Activated naive CD4-positive, alpha-beta T cell treated with anti-CD3 and anti-CD28 coated beads, Interleukin-2, amount 50 U/mL, for 72 hours (primary cell): ENCODE measurements around the gene CDHR2. TPM values are rescaled to one million over a fixed set of nuclear protein-coding genes. Genes with fewer than 3 reads are reported as not detected.

Experiments used
- ATAC-seq, 2 donors: fragments of 150-1000 bp; cut with Tn5 transposase; 2 replicates each; pipeline ENCODE4 v1.10.0; 2021; ENCODE audit warnings: mild to moderate bottlenecking in 2 of 2, moderate library complexity in 2 of 2
- DNase-seq, 2 donors: peaks; one replicate each; pipeline ENCODE4 v3.0.0; 2021 to 2022; ENCODE audit warnings: low spot score in 2 of 2
- H3K27ac Mint-ChIP-seq, 2 donors: one replicate each; pipeline ENCODE4 v1.8.0; 2022; ENCODE audit warnings: mild to moderate bottlenecking in 2 of 2, mixed read lengths in 2 of 2
- H3K36me3 Mint-ChIP-seq, 2 donors: one replicate each; pipeline ENCODE4 v1.8.0; 2022; ENCODE audit warnings: mixed read lengths in 2 of 2
- H3K9me3 Mint-ChIP-seq, 2 donors: one replicate each; pipeline ENCODE4 v1.8.0; 2022; ENCODE audit warnings: mixed read lengths in 2 of 2
- total RNA-seq, 2 donors: library from RNA; stranded (reverse); gene quantifications; one replicate each; pipeline ENCODE4 v1.2.3, GENCODE V29; 2022

Gene CDHR2
- total RNA-seq, 2 donors from 2014 or later, result 0.05 to 0.54 TPM

- Mint-ChIP-seq H3K9me3 (no peaks in the 10 kb centered on the region), H3K27ac (no peak overlapping the region), H3K36me3 (peaks cover 0 to 14% of the 10 kb centered on the region in 2 donors)
- DNase-seq (no peak), ATAC-seq (no peak)
Measured at GRCh38 chr5:176524987-176525386, 24.2 kb upstream of the CDHR2 start.

GRCh38 chr5:176525677-176526076 is 23.5 kb upstream of the CDHR2 start:
- ATAC-seq (no peak), DNase-seq (no peak)
- Mint-ChIP-seq H3K9me3 (no peaks in the 10 kb centered on the region), H3K27ac (no peak overlapping the region), H3K36me3 (peaks cover 0 to 14% of the 10 kb centered on the region in 2 donors)

DNA sequence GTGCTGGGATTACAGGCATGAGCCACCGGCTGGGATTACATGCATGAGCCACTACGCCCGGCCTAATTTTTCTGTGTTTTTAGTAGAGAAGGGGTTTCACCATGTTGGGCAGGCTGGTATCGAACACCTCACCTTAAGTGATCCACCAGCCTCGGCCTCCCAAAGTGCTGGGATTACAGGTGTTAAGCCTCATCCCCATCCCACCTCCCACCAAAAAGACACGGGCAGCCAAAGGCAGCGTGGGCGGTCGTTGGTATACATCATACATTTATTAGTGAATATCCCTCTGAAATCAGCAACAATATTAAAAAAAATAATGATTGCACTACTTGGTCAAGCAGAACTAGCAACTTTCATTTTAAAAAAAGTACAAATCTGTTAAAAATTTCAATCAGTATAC is 22.7 kb upstream of the CDHR2 start:
- Mint-ChIP-seq H3K36me3 (peaks cover 5 to 14% of the 10 kb centered on the region in 2 donors), H3K9me3 (no peaks in the 10 kb centered on the region), H3K27ac (no peak overlapping the region)
- ATAC-seq, result no peak
- no peak for DNase-seq

- H3K27ac Mint-ChIP-seq, result no peak overlapping the region
Measured at GRCh38 chr5:176527246-176528222, 21.6 kb upstream of the CDHR2 start.

DNA sequence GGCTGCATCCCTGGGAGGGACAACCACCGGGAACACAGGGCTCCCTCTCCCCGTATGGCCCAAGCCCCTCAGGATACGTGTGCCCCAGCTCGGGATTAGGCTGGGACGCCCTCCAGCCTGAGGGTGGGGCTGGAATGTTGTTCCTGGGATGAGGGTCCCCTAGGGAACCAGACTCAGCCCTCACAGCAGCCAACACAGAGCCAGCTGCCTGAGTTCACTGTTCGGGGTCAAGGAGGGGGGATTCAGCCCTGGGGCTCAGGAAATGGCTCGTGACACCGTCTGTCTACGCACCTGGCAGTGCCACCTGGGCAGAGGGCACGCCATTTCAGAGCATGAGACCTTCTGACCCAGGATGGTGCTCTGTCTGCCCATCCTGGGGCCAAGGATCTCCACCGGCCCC is 20.8 kb upstream of the CDHR2 start:
- peaks cover 5 to 14% of the 10 kb centered on the region in 2 donors for H3K36me3 Mint-ChIP-seq
- ATAC-seq (no peak), DNase-seq (no peak)
- H3K9me3 Mint-ChIP-seq, result no peaks in the 10 kb centered on the region
- H3K27ac Mint-ChIP-seq, result no peak overlapping the region

More at GRCh38 chr5:176527246-176528222, 21.6 kb upstream of the CDHR2 start:
- ATAC-seq (no peak), DNase-seq (no peak)
- H3K36me3 Mint-ChIP-seq, result peaks cover 5 to 14% of the 10 kb centered on the region in 2 donors
- H3K9me3 Mint-ChIP-seq, result no peaks in the 10 kb centered on the region

DNA sequence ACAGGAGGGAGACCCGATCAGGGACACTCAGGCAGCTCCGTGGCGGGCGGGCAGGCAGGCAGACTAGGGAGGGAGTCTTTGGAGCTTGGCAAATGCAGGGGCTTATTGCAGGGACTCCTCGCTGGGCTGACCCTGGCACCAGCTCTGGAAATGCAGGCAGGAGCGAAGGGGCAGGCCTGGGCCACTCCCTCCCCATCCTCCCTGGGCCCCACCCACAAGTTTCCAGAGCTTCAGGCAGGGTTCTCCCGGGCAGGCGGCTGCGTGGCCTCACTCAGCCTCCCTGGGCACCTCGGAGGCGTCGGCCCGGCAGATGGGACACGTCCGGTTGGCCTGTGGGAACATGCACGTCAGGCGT is 20.4 kb upstream of the CDHR2 start:
- peaks cover 5 to 14% of the 10 kb centered on the region in 2 donors for H3K36me3 Mint-ChIP-seq
- DNase-seq (no peak), ATAC-seq (no peak)
- H3K27ac Mint-ChIP-seq, result no peak overlapping the region
- H3K9me3 Mint-ChIP-seq, result no peaks in the 10 kb centered on the region

GRCh38 chr5:176529116-176529740 is 19.9 kb upstream of the CDHR2 start:
- Mint-ChIP-seq H3K36me3 (peaks cover 9 to 14% of the 10 kb centered on the region in 2 donors), H3K9me3 (no peaks in the 10 kb centered on the region), H3K27ac (peak overlapping the region; percentile 72 to 89)
- DNase-seq (no peak), ATAC-seq (no peak)

DNA sequence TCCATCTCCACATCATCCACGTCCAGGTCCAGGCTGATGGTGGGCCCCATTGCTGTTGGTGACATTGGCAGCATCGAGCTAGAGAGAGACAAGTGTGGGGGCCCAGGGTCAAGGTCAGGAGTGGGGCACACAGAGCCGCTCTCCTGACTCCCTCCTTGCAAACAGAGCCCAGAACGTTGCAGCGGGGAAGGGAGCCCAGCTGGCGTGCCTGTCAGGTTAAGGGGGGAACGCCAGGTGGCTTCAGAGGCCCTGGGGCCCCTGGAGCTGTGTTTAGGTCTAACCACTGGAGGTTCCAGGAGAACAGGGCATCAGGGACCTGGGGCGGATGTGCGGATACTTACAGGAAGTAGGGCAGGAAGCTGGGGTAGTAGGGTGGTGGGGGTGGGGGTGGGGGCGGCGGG is 19.4 kb upstream of the CDHR2 start:
- H3K36me3 Mint-ChIP-seq, result peaks cover 12 to 14% of the 10 kb centered on the region in 2 donors
- ATAC-seq (no peak), DNase-seq (no peak)
- no peaks in the 10 kb centered on the region for H3K9me3 Mint-ChIP-seq
- H3K27ac Mint-ChIP-seq, result peak overlapping the region; percentile 72 to 89

DNA sequence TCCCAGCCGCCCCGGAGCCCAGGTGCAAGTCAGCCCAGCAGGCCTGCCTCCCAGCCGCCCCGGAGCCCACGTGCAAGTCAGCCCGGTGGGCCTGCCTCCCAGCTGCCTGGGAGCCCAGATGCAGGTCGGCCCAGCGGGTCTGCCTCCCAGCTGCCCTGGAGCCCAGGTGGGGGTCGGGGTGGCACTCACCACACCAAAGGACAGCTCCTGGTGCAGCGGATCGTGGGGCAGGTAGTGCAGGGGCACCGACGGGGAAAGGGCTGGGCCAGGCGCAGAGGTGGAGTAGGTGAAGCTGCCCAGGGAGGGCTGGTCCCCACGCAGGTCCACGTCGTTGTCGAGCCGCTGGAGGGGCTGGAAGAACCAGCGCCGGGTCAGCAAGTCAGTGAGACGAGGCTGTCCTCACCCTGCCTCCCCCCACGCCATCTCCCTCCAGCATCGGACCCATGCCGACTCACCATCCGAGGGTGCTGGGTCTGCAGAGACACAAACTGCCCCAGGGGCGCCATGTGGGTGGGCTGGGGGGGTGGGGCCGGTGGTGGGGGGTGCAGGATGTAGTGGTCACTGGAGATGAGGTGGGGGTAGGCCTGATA is 18.7 kb upstream of the CDHR2 start:
- Mint-ChIP-seq H3K9me3 (no peaks in the 10 kb centered on the region), H3K27ac (no peak overlapping the region), H3K36me3 (peaks cover 15 to 21% of the 10 kb centered on the region in 2 donors)
- ATAC-seq (no peak), DNase-seq (no peak)

GRCh38 chr5:176530983-176531901 is 17.9 kb upstream of the CDHR2 start:
- H3K27ac Mint-ChIP-seq, result peak overlapping the region; percentile 60 to 96
- ATAC-seq, result peak; percentile 15 to 34
- peaks cover 23 to 28% of the 10 kb centered on the region in 2 donors for H3K36me3 Mint-ChIP-seq
- H3K9me3 Mint-ChIP-seq, result no peaks in the 10 kb centered on the region
- DNase-seq, result no peak

- Mint-ChIP-seq H3K27ac (peak overlapping the region in 1 of 2 donors; percentile 60), H3K36me3 (peaks cover 23 to 28% of the 10 kb centered on the region in 2 donors), H3K9me3 (no peaks in the 10 kb centered on the region)
- no peak for DNase-seq
- ATAC-seq, result no peak
Measured at GRCh38 chr5:176531902-176532493, 17.1 kb upstream of the CDHR2 start.

- no peak for ATAC-seq
- no peak for DNase-seq
- H3K36me3 Mint-ChIP-seq, result peaks cover 23 to 26% of the 10 kb centered on the region in 2 donors
- H3K9me3 Mint-ChIP-seq, result no peaks in the 10 kb centered on the region
- peak overlapping the region; percentile 92 to 98 for H3K27ac Mint-ChIP-seq
Measured at GRCh38 chr5:176532795-176533194, 16.3 kb upstream of the CDHR2 start.

- H3K36me3 Mint-ChIP-seq, result peaks cover 20 to 23% of the 10 kb centered on the region in 2 donors
- H3K9me3 Mint-ChIP-seq, result no peaks in the 10 kb centered on the region
- peak overlapping the region; percentile 92 to 98 for H3K27ac Mint-ChIP-seq
- DNase-seq (no peak), ATAC-seq (no peak)
Measured at GRCh38 chr5:176533390-176533789, 15.8 kb upstream of the CDHR2 start.

GRCh38 chr5:176533894-176534611 is 15.1 kb upstream of the CDHR2 start:
- ATAC-seq (no peak), DNase-seq (peak in 1 of 2 donors; percentile 48)
- Mint-ChIP-seq H3K36me3 (peaks cover 19 to 23% of the 10 kb centered on the region in 2 donors), H3K9me3 (no peaks in the 10 kb centered on the region), H3K27ac (peak overlapping the region; percentile 92 to 98)

DNA sequence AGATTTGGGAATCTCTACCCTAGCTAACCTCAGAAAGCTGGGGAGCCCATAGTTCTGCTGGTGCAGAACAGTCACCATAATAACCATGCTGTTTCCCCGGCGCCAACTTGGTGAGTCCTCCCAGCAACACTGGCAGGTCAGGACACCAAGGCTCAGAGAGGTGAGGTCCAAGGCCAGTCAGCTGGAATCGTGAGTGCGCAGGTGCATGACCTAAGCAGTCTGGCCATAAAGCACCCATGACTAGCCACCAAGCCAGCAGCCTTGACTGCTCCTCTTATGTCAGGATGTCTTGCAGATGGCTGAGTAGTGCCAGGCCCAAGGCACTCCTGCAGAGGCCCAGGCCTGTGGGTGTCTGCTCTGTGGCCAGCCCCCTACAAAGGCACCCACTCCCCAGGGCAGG is 14.5 kb upstream of the CDHR2 start:
- Mint-ChIP-seq H3K36me3 (peaks cover 16 to 23% of the 10 kb centered on the region in 2 donors), H3K9me3 (no peaks in the 10 kb centered on the region), H3K27ac (peak overlapping the region; percentile 92 to 98)
- ATAC-seq, result no peak
- DNase-seq, result no peak
